HG02943 (cell line): ENCODE measurements around the gene AURKA.
A peak's percentile ranks its signal among the peaks of the same experiment; 100 is the strongest.
"Not testable (repeated sequence)": the region's sequence is repeated elsewhere in the genome, so short reads cannot be mapped to it uniquely, and the experiment has no call there.

ENCODE experiments used
- ATAC-seq: cut with Tn5 transposase; IDR thresholded peaks from one replicate; pipeline ENCODE4 v1.9.1; 2021; ENCODE audit warnings: mild to moderate bottlenecking, low read depth, moderate library complexity; ENCODE audit not compliant: unreplicated experiment

Gene AURKA

DNA sequence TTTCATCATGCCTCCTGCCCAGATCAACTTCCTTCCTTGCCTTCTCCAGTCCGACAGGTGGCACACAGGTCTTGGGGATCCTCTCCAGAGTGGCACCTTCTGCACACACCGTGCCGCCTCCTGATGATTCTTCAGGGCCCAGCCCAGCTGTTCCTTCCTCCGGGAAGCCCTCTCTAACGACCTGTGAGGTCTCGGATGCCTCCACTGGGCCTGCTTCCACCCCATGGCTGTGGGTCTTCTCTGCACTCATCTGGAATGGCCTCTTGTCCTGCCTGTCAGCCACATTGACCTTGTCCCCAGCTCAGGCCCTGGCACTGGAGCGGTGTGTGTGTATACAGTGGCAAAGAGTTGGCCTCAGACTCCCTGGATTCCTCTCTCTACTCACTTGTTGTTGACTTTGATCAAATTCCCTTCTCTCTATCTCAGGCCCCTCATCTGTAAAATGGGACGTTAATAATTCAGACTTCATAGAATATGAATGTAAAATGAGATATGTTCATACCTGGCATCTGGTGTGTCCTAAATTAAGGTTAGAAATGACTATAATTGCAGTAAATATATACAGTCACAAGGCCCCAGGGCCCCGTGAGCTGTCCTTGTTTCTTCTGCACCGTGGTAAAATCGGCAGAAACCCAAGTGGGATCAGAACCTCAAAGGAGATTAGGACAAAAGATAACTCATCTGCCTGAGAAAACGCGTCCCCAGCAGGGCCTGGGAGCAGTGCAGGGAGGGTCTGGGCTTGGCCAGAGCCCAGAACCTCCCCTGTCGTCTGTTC, 31.7 kb downstream of the AURKA start:
- no peak for ATAC-seq

DNA sequence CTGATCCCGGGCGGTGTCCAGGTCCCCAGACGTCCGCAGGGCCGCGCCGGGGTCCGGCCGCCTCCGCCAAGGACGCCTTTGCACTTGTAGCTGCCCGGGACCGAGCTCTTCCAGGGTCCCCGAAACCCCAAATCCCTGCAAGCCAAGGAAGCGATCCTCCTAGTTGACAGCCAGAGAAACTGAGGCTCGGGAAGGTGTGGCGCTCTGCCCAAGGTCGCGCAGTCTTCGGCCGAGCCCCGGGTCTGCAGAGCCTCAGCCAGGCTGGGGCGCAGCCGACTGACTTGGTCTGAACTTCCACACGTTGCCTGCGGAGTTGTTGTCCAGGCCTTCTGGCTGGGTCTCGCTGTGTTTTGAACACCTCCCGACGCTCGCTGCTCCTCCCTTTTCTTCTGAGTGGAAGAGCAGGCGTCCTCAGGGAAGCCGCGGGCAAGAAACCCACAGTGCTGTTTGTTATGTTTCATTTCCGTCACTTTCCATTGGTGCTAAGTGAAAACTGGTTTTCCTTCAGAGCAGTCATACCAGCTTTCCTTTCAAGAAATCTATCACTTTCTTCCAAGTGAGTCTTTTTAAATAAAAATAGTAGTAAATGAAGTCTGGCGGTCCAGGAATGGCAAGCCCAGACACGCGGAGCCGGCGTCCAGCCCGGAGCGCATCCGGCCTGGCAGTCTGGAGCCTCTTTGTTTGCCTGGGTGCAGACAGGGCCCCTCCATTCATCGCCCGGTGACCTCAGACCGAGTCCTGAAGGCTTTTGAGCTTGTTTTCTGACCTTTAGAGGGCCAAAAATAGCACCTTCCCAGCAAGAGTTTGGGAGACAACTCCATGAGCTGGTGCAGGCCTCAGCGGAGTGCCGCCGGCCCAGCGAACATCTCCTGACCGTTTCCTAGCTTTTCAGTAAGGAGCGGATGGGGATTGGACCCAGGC, 32.5 kb downstream of the AURKA start:
- peak; percentile 43 for ATAC-seq

DNA sequence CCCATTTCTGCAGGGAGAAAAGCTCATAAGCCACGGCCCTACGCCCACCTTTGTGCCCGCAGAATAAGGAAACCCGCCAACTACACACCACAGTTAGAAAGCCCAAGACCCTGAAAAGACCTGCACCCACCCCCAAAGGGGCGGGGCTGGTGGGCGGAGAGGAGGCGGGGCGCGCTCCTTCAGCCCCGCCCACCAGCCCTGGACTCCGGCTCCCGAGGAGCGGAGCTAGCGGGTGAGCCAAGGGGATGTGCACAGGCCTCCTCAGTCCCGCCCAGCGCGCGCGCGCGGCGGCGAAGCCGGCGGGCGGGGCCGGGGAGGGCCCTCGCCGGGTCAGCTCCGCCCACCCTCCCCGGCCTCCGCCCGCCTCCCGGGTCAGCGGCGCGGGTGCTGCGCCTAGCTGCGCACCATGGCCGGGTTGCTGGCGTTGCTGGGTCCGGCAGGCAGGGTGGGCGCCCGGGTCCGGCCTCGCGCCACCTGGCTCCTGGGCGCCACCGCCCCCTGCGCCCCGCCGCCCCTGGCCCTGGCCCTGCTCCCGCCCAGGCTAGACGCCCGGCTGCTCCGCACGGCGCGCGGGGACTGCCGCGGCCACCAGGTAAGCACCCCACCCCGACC, 33.3 kb downstream of the AURKA start, which contains the start of gene FAM210B:
Gene FAM210B, plus strand, starts transcription at position 375 of the 612 bp plus-strand sequence. Its CDS starts 32 bp downstream, at position 407.
- ATAC-seq = peak; percentile 86

DNA sequence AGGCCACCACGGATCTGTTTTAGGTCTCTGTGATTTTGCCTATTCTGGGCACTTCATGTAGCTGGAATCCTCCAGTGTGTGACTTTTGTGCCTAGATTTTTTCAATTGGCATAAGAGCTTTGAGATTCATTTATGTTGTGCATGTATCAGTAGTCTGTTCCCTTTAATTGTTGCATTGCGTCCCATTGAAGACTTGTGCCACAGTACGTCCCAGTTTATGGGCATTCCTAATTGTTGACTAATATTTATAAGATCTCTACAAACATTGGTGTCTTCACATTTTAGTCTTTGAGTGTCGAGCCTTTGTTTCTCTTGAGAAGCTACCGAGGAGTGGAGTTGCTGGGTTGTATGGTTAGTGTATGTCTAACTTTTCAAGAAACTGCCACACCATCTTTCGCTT, 33.9 kb downstream of the AURKA start:
- no peak for ATAC-seq

DNA sequence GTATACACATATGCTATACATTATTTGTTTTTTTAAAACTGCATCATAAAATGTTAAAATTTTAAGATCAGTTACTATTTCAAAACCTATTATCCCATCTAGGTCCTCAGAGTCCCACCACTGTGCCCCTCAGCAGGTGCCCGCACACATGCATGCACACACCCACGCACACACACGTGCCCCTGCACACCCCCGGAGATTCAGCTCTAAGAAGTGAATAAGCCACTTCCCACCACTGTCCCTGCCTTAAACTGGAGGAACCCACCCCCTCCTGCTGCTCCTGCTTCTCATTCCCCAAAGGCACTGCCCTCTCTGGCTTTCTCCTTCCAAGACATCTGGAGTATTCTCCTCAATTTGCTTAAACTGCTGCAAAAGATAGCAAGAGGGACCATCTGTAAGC, 38.7 kb downstream of the AURKA start:
- no peak for ATAC-seq

DNA sequence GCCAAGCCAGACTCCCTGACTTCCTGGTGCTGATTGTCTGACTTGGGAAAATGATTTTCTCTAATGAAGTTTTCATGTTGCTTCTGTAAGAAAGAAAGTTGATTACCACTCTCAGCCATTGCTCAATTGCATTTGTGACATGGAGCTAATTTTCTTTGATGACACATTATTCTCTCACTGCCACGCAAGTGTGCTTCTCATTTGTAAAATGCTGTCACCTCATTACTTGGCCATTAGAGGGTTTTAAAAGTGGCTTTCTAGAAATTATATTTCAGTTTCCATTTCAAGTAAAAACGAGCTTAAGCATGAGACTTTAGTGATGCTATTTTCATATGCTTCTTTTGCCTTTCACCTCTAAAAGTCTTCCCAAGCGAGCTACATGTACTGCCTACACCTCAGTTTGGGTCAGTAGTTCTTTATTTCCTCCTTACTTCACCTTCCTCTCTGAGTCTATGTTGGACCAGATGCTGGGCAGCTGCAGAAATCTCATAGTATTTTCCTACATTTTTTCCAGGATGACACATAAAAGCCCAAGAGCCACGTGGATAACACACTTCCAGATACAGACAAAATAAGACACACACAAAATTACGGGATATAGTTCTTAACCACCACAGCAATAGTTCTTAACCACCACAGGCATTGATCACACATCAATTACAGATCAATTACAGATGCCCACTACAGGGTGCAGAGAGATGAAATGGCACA, 39.5 kb downstream of the AURKA start:
- ATAC-seq = no peak

DNA sequence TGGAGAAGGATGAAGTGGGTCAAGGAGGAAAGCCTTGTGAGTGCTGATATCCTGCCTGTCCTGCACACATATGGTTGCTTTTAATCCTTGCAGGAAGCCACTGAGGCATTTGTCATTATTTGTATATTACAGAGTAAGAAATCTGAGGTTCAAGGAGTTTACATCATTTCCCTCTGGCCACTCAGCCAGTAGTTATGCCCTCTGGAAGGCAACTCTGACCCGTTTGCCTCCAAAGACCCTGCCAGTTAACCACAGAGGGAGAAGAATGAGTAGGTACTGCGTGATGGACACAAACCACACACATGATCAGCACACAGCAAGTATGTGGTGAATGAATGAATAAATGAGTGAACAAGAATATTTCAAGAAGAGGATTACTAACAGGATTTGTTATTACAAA, 41.2 kb downstream of the AURKA start:
- no peak for ATAC-seq

DNA sequence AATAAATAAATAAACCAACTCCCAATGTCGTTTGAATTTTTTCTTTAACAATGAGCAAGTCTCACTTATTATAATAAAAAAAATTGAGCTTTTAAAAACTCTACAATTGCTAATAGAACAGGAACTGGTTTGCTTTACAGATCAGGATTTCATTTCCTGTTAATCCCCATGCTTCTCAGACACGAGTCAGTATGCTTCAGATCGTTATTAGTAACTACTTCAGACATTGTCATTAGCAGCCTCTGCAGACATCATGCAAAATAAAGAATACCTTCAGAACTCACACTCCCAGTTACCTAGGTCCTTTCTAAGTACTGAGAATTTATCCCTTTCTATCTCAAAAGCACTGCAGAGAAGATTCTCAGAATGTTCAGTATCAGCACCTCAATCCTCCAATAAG, 43.3 kb downstream of the AURKA start:
- no peak for ATAC-seq

DNA sequence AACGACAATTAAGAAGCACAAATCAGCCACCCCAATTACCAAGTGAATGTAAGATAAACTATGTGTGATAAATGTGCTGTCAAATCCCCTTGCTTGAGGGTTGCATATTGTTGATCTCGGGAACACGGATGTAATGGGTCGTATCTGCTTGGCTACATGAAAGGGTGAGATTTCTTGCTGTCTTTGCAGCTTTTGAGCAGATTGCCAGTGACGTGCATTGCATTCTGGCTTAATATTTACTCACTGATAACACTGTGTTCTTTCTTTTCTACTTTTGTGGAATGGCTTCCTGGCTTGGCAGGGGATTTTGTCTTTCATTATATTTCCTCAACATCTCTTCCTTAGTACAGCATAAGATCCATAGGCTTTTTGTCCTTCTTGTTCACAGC, 43.7 kb downstream of the AURKA start:
- no peak for ATAC-seq

DNA sequence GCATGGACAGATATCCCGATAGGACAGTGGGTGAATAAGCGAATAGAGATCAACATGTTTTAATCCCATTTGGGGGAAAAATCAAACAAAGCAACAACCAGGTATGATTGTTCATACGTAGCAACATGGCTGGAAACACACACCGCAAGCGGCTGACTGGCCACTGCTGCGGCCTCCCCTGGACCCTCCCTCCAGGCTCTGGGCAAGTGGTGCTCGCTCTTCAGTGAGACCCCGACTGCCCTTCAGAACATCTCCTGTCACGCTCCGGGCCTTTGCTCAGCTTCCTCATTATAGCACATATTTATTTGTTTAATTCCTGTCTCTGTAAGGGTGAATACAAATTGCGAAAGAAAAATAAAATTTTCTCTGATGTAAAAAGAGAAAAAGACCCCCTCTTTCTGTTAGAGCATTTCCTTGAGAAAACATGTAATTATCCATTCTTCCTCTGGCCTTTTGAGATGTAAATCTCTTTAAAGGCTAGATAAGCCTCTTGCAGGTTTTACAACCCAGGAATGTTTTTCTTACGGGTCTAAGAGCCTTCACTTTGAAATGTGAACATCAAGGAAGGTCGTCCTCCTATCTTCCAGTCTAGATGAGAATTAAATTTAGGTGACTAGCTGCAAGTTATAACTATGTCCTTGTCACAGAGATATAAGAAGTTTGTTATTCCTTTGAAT, 44.2 kb downstream of the AURKA start:
- ATAC-seq = no peak

DNA sequence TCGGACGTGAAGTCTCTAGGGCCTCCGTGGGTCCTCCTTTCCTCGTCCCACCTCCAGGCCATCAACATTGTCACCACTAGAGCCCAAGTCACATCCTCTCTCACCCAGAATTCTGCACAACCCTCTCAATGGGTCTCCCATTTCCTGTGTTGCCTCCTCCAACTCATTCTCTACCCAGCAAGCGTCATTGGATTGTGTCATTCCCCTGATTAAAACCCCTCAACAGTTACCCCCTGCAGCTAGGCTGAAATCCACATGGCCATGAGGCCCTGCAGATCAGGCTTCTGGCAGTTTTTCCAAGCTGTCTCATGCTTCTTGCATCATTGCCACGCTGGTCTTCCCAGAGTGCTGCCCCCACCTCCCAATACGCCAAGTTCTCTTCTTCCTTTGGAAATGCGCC, 46.1 kb downstream of the AURKA start:
- no peak for ATAC-seq

DNA sequence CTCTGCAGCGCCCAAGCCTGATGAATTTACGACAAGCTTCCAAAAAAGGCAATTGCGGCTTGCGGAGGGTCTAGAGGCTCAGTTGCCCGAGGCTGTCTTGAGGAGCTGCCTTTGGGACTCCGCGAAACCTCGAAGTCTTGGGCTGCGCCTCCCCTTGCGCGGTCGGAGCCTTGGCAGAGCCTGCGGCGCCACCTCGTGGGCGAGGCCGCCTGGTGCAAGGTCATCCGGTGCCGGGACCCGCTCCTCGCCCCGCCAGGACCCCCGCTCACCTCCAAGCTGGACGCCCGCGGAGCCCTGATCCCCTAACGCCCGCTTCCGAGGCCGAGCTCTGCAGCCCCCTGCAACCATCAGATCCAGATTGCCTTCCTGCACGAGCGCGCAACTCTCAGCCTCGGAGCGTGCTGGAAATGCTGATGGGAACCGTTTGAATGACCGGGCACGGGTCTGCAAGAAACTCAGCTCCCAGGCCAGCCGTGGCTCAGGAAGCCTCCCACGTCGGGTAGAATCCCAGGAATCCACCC, 48.1 kb downstream of the AURKA start:
- ATAC-seq = no peak

DNA sequence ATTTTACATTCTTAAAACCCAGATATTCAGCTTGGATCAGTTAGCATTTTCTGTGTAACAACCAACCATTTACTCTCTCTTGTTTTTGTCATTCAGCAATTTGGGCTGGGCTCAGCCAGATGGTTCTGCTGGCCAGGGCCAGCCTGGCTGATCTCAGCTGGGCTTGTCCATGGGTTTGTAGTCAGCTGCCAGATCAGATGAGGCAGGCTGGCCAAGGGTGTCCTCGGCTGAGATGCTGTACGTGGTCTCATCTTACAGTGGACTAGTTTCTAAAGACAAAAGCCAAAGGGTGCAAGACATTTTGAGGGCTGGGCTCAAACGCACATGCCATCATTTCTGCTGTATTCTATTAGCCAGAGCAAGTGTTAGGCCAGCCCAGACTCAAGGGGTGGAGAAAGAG, 49.2 kb downstream of the AURKA start:
- no peak for ATAC-seq

DNA sequence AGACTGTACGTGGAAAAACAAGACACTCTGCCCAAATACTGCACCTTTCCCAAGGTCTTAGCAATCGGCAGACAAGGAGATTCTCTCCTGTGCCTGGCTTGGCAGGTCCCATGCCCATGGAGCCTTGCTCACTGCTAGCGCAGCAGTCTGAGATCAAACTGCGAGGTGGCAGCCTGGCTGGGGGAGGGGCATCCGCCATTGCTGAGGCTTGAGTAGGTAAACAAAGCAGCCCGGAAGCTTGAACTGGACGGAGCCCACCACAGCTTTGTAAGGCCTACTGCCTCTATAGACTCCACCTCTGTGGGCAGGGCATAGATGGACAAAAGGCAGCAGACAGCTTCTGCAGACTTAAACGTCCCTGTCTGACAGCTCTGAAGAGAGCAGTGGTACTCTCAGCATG, 55.3 kb downstream of the AURKA start:
- not testable (repeated sequence) for ATAC-seq

DNA sequence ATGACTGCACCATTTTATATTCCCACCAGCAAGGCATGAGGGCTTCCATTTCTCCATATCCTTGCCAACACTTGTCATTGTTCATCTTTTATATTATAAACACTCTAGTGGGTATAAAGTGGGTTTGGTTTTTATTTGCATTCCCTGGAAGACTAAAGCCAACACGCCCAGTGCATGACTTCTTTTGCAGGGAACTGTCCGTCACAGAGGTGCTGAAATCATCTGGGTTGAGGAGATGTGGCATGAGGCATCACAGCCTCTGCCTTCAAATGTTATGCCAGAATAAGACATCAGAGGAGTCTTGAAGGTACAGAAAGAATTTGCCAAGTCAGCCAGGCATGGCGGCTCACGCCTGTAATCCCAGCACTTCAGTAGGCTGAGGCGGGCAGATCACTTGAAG, 63.2 kb downstream of the AURKA start:
- ATAC-seq = no peak

DNA sequence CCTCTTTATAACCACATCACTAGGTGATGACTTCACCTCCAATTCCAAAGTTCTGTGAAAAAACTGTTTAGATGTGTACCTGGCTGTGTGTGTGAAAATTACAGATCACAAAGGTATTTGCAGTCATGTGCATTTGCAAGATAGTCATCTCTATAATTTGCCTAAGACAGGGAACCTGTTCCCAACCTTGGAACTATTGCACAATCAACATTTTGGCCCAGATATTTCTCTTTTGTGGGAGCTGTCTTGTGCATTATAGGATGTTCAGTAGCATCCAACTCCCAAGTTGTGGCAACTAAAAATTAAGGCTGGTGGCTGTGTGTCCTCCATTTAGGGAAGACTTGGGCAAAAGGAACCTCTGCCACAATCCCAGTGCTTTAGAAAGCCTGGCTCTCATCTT, 67.2 kb downstream of the AURKA start:
- no peak for ATAC-seq

DNA sequence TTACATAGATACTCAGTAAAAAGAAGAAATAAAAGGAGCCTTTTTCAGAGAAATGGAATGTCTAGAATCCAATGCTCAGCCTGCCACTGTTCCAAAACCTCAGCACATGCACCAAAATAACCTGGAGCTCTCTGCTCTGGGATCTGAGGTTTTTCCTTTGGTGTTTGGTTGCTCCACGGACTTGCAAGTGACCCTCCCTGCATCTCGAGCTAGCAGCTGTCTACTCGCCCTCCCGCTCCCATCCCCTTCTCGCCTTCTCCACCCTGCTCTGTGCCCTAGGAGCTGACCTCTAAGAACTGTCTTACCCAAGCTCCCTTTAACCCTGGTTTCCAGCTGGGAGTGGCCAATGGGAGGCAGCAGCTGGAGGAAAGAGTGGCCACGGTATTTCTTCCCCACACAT, 68.4 kb downstream of the AURKA start:
- no peak for ATAC-seq

DNA sequence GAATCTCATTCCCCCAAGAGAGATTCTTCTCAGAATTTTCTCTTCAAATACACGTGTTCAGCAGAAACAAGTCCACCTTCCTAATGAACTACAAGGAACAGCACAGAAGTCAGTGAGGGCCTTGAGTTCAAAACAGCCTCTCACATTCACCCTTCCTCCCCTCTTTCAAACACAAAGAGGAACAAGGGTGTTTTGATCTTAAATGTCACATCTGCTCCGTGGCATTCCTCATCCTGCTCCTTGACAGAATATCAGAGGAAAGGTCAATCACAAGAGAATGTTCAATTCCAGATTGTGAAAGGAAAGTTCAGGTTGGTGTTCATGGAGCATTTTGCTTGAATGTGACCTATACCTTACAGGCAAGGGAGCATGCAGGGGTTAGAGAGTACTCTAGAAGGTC, 68.8 kb downstream of the AURKA start:
- no peak for ATAC-seq

DNA sequence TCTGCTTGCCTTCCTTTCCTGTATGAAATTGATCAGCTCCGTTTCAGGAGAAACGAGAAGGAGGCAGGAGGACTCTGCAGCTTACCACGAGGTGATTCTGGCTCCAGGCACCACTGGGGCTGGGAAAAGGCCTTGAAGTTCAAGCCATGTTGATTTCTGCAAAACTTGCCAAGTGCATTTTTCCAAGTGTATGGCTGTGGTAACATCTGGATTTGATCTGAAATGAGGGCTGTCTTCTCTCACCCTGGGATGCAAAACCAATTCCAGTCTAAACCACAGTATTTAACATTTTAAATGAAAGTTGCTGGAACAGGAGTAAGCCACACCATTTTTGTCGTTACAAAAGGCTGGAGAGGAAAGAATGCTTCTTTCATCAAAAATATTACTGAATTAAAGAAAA, 69.3 kb downstream of the AURKA start:
- ATAC-seq = no peak
